ENCODE measurements around the gene EXOC6B.

The EXOC6B gene

DNA sequence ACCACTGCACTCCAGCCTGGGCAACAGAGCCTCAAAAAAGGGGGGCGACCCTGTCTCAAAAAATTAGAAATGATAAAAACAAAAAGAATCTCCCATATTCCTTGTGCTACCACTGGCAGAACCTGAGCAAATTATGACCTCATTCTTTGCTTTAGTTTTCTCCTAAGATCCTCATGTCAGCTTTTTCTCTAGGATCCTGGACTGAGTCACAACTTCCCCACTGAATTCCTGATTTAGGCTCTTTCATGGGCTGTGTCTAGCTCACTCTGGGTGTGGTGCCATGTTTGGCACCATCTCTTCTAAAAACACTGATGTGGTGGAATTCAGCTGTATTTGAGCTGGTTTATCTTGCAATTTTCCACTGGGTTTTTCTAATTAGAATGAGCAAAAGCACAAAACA is 37.1 kb downstream of the EXOC6B start:
- Histone ChIP-seq H3K27ac (ENCODE audit: extremely low read depth, low read depth, low read length) (no peak overlapping the region), H3K4me1 (ENCODE audit: control insufficient read depth, insufficient read depth, low read length) (no peaks in the 10 kb centered on the region), H3K9me3 (ENCODE audit: control insufficient read depth, insufficient read depth, low read depth, low read length) (no peaks in the 10 kb centered on the region), H3K36me3 (ENCODE audit: control insufficient read depth in 2 of 2, insufficient read depth in 1 of 2, low read length in 2 of 2) (no peaks in the 10 kb centered on the region), H3K4me3 (ENCODE audit: low read depth, low read length) (no peak overlapping the region)
- TF ChIP-seq ZNF391 (tag by site-specific recombination; IDR thresholded peaks at IDR 0.05; ENCODE audit: borderline replicate concordance, low read depth) = no peak
- no peak for TF ChIP-seq ZNF560 (tag by site-specific recombination; IDR thresholded peaks at IDR 0.05; ENCODE audit: borderline replicate concordance)
- no peak for TF ChIP-seq ZNF239 (tag by site-specific recombination; IDR thresholded peaks at IDR 0.05)
- TF ChIP-seq ZNF274 (IDR thresholded peaks at IDR 0.05; ENCODE audit: low read length) = no peak
- TF ChIP-seq ZNF274 (tag by site-specific recombination; IDR thresholded peaks at IDR 0.05; ENCODE audit: borderline replicate concordance) = no peak
- TF ChIP-seq, protein P1, sequence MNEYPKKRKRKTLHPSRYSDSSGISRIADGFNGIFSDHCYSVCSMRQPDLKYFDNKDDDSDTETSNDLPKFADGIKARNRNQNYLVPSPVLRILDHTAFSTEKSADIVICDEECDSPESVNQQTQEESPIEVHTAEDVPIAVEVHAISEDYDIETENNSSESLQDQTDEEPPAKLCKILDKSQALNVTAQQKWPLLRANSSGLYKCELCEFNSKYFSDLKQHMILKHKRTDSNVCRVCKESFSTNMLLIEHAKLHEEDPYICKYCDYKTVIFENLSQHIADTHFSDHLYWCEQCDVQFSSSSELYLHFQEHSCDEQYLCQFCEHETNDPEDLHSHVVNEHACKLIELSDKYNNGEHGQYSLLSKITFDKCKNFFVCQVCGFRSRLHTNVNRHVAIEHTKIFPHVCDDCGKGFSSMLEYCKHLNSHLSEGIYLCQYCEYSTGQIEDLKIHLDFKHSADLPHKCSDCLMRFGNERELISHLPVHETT (tag by site-specific recombination; IDR thresholded peaks at IDR 0.05) = no peak
- TF ChIP-seq ZBTB21 (tag by site-specific recombination; IDR thresholded peaks at IDR 0.05) = no peak
- TF ChIP-seq ZNF837 (tag by site-specific recombination; IDR thresholded peaks at IDR 0.05) = no peak
- no peak for TF ChIP-seq ZSCAN5A (tag by site-specific recombination; IDR thresholded peaks at IDR 0.05)
- no peak for TF ChIP-seq KLF9 (tag by site-specific recombination; IDR thresholded peaks at IDR 0.05; ENCODE audit: low read depth)
- TF ChIP-seq OVOL3 (tag by site-specific recombination; IDR thresholded peaks at IDR 0.05) = no peak
- TF ChIP-seq ZNF521 (tag by site-specific recombination; IDR thresholded peaks at IDR 0.05) = no peak
- TF ChIP-seq, protein P2, sequence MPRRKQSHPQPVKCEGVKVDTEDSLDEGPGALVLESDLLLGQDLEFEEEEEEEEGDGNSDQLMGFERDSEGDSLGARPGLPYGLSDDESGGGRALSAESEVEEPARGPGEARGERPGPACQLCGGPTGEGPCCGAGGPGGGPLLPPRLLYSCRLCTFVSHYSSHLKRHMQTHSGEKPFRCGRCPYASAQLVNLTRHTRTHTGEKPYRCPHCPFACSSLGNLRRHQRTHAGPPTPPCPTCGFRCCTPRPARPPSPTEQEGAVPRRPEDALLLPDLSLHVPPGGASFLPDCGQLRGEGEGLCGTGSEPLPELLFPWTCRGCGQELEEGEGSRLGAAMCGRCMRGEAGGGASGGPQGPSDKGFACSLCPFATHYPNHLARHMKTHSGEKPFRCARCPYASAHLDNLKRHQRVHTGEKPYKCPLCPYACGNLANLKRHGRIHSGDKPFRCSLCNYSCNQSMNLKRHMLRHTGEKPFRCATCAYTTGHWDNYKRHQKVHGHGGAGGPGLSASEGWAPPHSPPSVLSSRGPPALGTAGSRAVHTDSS (tag by site-specific recombination; IDR thresholded peaks at IDR 0.05) = no peak
- ChIA-PET CTCF (interaction anchor here (0.6 to 1.0 kb wide), 4 partner anchors 8 to 74 kb away, joined by 3 to 4 read pairs (median 3); no protein-coding TSS in a partner anchor), POLR2A (no interaction called here)

DNA sequence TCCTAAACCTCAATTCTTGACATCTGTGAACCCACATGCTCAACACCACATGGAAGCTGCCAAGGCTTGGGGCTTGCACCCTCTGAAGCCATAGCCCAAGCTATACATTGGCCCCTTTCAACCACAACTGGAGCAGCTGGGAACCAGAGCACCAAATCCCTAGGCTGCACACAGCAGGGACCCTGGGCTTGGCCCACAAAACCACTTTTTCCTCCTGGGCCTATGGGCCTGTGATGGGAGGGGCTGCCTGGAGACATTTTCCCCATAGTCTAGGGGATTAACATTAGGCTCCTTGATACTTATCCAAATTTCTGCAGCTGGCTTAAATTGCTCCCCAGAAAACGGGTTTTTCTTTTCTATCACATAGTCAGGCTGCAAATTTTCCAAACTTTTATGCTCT is 40.3 kb downstream of the EXOC6B start:
- Histone ChIP-seq H3K36me3 (ENCODE audit: control insufficient read depth in 2 of 2, insufficient read depth in 1 of 2, low read length in 2 of 2) (no peaks in the 10 kb centered on the region), H3K4me1 (ENCODE audit: control insufficient read depth, insufficient read depth, low read length) (peaks cover 8% of the 10 kb centered on the region), H3K9me3 (ENCODE audit: control insufficient read depth, insufficient read depth, low read depth, low read length) (no peaks in the 10 kb centered on the region), H3K4me3 (ENCODE audit: low read depth, low read length) (no peak overlapping the region), H3K27ac (ENCODE audit: extremely low read depth, low read depth, low read length) (no peak overlapping the region)
- CTCF ChIA-PET = no interaction called here
- POLR2A ChIA-PET = no interaction called here
- peak; percentile 91 for TF ChIP-seq ZNF585B (tag by site-specific recombination; IDR thresholded peaks at IDR 0.05)
- TF ChIP-seq ZNF26 (tag by site-specific recombination; IDR thresholded peaks at IDR 0.05) = no peak
- no peak for TF ChIP-seq ZNF394 (tag by site-specific recombination; IDR thresholded peaks at IDR 0.05; ENCODE audit: borderline replicate concordance)
- TF ChIP-seq ZNF24 (tag by site-specific recombination; IDR thresholded peaks at IDR 0.05) = no peak
- no peak for TF ChIP-seq ZNF768 (tag by site-specific recombination; IDR thresholded peaks at IDR 0.05)
- TF ChIP-seq ZNF624 (tag by site-specific recombination; IDR thresholded peaks at IDR 0.05) = no peak
- no peak for TF ChIP-seq KLF7 (tag by site-specific recombination; IDR thresholded peaks at IDR 0.05; ENCODE audit: borderline replicate concordance)
